NCI-H526 treated with DMSO at 0.1 percent for 48 hours (cell line): ENCODE results near the gene GPER1.
"Not testable (repeated sequence)": the region's sequence is repeated elsewhere in the genome, so short reads cannot be mapped to it uniquely, and the experiment has no call there.

ENCODE experiments used
- DNase-seq: peaks from one replicate; lab custom pipeline; 2025; lab: John Stamatoyannopoulos, UW

The GPER1 gene

GRCh38 chr7:1103789-1104515 is 16.0 kb downstream of the GPER1 start:
- DNase-seq = no peak

GRCh38 chr7:1104516-1105179 is 16.7 kb downstream of the GPER1 start:
- no peak for DNase-seq

- no peak for DNase-seq
Observed at GRCh38 chr7:1105189-1105588, 17.3 kb downstream of the GPER1 start.

DNA sequence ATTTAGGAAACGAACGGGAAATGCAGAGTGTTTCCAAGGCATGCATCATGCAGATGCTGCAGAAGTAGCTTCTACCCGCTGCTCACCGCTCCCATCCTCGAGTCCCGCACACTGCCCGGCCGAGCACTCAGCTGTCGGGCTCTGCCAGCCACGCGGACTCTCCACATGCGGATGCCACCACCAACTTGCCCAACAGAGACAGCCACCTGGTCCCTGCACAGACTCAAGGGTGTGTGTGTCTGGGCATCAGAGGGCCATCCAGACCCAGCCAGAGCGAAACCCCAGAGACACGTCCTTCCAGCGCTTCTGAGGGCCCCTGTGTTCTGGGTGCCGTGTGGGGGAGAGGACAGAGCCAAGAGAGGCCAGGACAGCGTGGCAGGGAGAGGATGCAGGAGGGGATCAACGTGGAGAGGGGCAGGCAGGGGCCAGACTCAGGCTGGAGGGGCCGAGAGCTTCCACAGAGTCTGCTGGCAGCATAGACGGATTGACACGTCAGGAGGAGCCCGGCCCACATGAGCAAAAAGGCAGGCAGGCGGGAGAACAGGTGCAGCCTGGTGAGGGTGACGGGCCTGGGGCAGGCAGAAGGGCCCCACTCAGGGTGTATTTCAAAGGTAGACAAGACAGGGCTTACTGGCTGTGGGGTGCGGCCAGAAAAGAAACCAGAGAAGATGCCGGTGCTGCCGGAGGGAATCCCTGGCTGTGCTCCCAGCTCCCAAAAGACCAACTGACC is 18.3 kb downstream of the GPER1 start:
- DNase-seq = no peak

DNA sequence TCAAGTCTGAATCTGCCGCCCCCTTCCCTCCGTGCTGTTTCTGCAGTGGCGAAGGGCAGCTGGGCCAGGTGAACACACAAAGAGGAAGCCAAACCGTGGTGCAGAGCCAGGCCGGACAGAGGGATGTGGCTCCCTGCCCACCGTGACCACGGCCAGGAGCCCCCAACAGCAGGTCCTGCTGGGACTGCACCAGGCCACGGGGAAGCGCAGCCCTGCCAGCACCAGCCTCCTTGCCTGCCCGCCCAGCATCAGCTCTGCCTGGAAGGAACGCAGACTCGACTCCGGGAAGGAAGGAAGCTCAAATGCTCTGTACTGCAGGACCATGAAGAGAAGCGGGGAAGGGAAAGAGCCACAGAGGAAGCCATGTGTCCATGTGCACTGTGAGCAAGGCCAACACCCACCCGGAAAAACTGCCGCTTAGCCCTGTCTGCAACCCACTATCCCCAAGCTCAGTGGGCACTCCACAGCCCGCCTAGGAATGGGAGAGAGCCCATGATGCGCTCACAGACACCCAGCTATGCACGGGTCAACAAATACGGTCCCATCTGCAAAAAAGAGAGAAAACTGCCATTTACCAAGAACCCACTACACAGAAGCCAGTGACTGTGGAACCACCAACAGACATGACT is 19.0 kb downstream of the GPER1 start:
- DNase-seq = no peak

DNA sequence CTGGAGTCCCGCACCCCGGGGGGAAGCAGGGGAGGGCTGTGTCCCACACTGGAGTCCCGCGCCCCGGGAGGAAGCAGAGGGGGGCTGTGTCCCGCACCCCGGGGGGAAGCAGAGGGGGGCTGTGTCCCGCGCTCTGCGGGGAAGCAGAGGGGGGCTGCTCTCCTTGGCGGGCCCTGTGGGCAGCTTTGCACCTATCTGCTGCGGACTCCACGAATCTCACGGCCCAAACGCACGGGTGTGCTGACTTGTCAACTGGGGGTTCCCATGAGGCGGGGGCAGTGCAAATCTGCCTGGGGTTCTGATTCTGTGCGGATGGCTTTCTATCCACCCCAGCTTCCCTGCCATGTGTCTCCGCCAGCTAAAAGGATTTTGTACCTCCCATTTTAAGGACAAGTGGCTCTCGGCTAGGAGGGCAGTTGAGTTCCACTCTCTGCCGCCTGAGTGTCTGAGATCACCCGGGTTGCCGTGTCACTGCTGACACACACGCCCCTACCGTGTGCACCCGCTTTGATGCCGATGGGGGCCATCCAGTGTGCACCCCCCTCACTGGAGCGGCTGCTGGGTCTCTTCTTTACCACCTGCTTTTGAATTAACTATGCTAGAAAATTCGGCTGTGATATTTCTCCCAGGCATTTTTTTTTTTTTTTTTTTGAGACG is 20.5 kb downstream of the GPER1 start:
- DNase-seq = no peak

DNA sequence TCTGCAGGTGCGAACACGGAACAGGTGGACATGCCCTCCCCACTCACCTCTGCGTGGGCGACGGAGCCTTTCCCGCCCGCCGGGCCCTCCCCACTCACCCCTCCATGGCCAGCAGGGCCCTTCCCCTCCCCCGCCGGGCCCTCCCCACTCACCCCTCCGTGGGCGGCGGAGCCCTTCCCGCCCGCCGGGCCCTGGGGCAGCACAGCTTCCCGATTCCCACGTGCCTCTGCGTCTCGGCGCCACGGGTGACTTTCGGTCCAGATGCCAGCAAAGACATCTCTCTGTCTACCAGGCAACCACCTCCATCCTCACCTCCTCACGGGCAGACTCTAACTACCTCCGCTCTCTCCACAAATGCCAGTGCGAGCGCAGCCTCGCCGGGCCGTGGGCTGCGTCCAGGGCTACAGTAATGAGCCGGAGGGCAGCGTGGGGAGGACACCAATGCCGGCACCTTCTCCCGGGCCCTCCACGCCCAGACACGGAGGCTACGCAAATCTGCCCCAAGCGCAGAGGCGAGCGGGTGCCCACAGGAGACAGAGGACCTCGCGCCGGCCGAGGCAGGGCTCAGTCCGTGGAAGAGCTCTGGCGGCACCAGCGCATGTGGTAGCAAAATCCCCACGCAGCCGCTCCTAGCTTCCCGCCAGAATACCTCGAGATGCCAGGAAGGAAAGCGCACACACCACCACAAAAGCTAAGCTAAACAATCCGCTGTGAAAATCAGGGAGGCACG is 21.8 kb downstream of the GPER1 start:
- DNase-seq = no peak

GRCh38 chr7:1110358-1110757 is 22.4 kb downstream of the GPER1 start:
- no peak for DNase-seq

GRCh38 chr7:1111156-1111555 is 23.2 kb downstream of the GPER1 start:
- DNase-seq = no peak

DNA sequence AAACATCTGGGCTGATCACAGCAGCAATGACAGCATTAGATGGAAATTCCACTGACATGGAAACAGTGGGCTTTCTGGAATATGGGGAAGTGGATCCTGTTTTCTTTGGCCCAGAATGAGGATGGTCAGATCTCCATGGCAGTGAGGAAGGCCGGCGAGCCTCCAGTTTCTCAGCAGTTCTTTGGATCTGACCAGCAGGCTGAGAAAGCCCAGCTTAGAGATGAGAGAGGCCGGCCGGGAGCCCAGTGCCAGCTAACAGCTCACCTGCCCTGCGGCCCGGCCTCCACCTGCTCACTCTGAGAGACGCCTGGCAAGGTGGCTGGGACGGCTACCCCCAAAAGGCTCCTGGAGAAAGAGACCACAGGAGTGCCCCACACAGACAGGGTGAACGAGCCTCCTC is 24.2 kb downstream of the GPER1 start:
- no peak for DNase-seq

DNA sequence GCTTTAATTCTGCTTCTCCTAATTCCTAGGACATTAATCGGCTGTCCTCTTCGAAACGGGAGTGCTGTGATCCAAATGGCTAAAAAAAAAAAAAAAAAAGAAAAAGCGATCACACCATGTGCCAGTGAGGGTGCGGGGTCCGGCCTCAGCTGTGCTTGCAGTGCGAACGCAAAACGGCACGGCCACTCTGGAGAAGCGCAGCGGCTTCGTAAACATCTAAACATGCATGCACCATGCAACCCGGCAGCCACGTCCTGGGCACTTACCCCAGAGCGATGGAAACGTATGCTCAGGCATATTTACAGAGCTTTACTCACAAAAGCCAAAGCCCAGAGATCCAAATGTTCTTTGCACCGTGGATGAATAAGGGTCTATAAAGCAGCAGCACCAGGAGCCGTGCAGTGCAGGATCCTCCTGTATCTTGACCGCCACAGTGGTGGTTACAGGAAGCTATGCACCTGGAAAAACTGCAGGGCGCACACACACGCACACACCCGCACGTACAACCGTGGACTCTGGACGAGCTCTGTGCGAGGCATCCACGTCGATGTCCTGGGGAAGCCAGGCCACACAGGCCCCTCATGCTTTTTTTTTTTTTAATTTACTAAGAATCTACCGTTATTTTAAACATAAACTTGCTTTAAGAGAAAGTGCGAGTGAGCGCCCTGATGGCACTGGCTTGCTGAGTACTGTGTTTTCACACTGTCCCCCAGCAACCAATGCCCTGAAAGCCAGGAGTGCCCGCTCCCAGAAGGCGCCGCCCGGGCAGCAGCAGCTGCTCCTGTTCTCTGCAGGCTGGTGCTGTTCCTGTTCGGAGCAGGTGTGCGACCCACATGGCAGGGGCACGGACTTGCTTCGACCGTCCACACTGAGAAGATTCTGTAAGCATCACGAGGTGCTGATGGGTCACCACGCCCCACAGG is 25.0 kb downstream of the GPER1 start:
- DNase-seq = no peak

DNA sequence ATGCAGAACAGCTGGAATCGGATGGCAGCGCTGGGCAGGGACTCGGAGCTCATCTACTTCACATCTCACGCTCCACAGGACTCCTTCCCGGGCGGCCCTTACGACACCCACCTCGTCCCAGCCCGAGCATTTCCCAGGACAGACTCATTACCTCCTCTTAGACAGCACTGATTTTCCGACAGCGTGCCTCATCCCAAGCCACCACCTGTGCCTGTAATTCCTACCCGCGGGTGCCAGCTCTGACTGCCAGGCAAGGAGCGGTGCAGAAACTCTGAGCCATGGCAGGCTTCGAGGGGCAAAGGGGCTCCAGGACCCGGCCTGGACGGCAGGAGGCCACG is 25.6 kb downstream of the GPER1 start:
- no peak for DNase-seq

DNA sequence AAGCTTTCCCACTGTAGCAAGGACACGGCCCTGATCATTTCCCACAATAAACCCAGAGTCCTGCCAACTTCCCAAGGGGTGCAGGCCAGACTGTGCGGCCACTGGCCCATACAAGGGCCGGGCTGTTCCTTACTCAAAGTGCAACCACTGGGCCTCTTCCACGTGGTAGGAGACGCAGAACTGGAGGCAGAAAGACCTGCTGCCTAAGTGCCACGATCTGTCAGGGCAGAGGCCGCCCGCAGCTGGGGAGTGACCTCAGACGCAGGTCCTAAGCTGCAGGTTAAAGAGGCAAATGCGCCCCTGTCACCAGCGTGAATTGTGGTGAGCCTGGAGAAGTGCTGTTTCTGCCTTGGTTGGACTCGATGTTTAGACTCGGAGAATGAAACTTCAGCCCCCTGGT is 26.2 kb downstream of the GPER1 start:
- DNase-seq = no peak

DNA sequence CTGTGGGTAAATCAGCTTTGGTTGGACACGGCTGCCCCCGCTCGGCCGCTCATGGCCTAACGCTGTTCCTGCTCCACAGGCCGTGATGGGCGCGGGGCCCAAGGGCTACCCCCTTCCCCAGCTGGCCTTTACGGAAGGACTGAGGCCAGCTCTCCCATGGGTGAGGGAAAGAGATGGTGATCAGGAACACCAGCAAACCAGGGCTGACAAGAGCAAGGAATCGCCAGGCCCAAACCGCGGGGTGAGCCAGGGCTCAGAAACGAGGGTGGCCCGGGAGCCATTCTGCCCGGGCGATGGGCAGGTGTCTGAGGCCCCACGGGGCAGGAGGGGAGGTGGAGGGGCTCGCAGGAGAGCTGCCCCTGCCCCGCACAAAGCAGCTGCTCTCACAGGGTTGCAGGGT is 26.6 kb downstream of the GPER1 start:
- no peak for DNase-seq

DNA sequence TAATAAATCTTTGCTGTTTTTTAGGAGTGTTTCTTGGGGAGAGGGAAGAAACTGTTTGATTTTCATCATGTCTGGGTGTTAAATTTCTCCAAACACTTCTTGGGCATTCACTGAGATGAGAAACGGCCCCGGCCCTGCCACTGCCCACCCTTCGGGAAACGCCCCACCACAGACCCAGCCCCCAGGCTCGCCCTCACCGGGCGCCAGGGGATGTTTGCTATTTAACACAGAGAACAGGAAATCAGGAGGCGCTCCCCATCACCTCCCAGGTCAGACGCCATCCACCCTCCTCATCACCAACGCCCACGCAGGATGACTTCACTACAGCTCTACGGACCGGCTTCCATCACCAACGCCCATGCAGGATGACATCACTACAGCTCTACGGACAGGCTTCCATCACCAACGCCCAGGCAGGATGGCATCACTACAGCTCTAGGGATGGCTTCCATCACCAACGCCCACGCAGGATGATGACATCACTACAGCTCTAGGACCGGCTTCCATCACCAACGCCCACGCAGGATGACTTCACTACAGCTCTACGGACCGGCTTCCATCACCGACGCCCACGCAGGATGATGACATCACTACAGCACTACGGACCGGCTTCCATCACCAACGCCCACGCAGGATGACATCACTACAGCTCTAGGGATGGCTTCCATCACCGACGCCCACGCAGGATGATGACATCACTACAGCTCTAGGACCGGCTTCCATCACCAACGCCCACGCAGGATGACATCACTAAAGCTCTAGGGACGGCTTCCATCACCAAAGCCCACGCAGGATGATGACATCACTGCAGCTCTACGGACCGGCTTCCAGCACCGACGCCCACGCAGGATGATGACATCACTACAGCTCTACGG is 27.5 kb downstream of the GPER1 start:
- DNase-seq = not testable (repeated sequence)

- DNase-seq = not testable (repeated sequence)
Observed at GRCh38 chr7:1116383-1117008, 28.6 kb downstream of the GPER1 start.

- DNase-seq = no peak
Observed at GRCh38 chr7:1117321-1117928, 29.5 kb downstream of the GPER1 start.

GRCh38 chr7:1119201-1119600 is 31.3 kb downstream of the GPER1 start:
- no peak for DNase-seq

GRCh38 chr7:1120791-1121190 is 32.9 kb downstream of the GPER1 start:
- no peak for DNase-seq
